Muscle of arm (tissue), 12 donors: Measurements from ENCODE around the gene CFAP92. TPM values are rescaled to one million over a fixed set of nuclear protein-coding genes. Genes with fewer than 3 reads are reported as not detected.

Experiments
- DNase-seq: peaks from one replicate; pipeline ENCODE4 v3.0.0-alpha.2; 2013
- polyA plus RNA-seq, 12 donors: library from polyadenylated mRNA; unstranded; fragments of 120-200 nt; gene quantifications; one replicate each; pipeline ENCODE4 v1.2.1, GENCODE V29; 2013; ENCODE audit not compliant: insufficient read length in 12 of 12

The CFAP92 gene
- polyA plus RNA-seq, 12 donors = 0.42 to 3.9 (median 1.1) TPM; not detected in 2

DNA sequence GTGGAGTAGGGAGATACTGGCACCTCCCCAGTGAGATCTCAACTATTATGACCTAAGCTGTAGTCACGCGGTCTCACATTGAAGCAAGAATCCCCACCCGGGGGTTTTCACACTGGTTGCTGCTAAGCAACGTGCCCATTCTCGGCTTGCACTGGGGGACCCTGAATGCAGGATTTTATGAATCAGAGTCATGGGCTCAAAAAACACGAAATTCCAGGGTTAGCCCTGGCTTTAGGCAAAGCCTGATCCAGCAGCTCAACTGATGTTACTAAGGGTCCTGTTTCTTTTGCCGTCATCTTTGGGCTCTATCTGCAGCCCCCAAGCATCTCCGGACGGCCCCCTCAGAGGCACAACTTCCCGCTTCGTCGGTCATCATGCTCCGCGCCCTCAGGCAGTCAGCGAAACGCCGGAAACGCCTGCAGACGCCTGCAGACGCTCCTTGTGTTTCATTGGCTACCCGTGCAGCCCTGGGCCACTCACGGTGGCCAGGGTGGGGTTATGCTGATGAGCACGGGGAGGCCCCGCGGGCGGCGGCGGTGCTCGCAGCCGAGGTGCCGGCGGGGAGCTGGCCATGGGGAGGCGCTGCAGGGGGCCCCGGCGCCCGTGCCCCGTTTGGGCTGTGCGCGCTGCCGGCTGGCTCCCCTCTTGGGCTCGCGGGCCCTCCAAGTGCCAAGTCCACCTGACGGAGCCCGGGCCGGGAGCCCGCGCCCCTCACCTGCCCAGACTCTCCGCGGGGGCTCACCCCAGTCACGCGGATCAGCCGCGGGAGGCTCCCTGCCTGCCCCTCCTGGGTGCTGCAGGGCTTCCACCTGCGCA, 33.1 kb upstream of the CFAP92 start:
- DNase-seq = peak; percentile 82

DNA sequence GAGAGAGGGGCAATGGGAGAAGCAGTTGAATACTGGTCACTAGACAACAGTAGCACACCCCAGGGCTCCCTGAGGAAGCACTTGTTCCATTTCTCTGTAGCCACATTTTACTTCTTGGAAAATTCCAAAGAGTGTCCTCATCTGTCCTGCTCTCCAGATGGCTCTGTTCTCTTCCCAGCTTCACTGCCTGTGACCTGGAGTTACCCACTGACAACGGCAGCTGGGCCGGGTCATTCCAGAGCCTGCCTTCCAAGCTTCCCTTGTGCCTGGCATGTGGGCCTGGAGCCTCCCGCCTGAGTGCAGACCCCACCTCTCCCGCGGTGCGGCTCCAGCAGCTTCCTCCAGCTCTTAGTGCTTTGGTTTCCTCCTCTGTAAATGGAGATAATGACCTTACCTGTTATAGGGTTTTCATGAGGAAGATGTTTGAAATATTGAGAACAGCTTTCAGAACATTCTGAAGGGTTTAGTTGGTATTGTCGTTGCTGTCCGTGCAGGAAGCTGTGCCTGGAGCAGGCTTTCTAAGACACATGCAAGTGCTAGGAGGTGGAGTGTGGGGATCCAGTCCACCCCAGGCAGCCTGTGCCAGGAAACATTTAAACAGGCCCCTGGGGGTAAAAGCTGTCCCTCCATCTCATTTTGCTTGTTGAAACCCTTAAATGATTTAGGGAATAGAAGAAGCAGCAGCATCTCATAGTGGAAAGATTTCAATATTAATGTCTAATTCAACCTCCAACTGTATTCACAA, 32.0 kb upstream of the CFAP92 start:
- no peak for DNase-seq

DNA sequence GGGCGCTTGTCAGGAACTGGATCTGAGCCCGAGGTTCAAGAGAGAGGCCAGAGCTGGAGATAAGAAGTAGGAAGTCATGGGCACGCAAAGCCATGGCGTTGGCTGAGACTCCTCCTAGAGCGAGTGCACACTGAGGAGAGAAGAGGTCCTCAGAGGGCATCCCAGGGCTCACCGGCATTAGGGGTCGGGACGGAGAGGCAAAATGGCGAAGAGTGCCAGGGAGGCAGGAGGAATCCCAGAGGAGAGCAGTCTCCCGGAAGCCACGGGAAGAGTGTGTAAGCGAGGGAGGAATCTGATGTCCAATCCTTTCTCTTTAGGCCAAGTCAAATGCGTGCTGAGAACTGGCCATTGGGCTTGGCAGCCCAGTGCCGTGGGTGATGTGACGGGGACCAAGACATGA, 31.2 kb upstream of the CFAP92 start:
- no peak for DNase-seq

DNA sequence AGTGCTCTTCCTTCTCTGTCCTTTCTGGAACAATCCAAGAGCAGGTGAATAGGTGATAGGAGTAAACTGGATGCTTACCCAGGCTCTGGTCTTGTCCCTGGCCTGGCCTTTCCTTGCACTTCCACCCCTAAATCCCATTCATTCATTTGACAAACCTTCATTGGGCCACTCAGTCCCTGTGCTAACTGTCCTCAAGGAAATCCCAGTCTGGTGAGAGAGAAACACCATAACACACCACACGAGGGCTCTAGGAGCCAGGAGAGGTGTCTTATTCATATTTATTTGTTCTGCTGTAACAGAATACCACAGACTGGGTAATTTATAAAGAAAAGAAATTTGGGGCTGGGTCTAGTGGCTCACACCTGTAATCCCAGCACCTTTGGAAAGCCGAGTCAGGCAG, 30.0 kb upstream of the CFAP92 start:
- no peak for DNase-seq

DNA sequence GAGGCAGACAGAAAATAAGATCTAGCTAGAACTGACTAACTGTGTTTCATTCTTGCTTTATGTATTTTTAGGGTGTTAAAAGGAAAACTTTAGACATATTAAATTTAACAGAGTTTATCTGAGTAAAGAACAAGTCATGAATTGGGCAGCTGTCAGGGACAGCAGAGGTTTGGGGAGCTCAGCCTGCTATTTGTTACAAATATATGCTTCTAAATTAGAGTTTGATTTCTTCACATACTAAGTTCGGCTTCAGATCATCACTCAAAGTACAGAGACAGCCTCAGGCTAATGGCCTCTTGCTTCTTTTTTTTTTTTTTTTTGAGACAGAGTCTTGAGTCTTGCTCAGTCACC, 29.1 kb upstream of the CFAP92 start:
- no peak for DNase-seq

DNA sequence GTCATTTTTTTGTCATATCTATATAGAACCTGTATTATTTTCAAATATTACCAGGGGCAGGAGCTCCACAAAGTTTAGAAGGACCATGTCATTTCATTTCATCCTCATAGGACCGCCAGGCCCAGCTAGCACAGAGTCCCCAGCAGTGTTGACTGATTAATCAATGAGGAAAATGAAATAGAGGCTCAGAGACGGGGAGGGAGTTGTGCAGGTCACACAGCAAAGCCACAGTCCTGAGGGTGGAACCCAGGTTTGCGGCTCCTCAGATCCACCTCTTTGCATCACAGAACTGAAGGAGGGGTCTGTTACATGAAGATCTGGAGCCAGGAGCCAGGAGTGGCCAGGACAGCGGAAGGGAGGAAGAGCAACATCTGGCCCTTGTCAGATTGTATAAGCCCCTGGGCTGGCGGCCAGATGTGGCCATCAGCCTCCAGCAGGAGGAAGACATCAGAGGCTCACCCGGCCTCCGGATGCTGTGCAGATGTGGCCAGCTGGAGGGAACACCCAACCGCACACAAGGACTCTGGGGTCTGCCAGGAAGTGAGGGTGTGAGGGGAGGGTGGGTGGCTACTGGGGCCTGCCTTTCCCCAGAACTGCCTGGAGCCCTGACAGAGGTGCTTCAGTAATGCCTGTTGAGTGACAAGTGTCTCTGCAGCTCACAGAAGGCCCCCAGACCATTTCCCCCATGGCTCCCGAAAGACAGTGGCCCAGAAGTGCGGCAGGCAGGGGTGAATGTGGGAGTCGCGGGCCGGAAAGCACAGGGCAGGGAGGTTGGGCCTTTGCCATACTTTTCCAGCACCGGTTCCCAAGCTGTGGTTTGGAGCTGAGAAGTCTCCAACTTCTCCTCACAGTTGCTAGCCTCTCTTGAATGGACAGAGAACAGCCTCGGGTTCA, 28.5 kb upstream of the CFAP92 start:
- DNase-seq = peak; percentile 63

DNA sequence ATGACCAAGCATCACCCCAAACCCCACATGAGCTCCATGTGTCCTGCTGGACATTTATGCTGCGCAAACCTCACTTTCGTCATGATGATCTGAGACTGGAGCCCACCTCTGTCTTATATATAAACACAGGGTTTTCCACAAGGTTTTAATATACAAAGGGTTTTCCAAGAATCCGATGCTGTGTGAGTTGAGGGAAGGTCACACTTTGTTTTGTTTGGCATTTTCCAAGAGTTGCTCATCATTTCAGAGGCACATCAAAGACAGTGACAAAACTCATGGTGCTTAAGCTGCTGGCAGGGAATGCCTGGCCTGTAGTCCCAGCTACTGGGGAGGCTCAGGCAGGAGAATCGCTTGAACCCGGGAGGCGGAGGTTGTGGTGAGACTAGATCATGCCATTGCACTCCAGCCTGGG, 27.3 kb upstream of the CFAP92 start:
- no peak for DNase-seq

DNA sequence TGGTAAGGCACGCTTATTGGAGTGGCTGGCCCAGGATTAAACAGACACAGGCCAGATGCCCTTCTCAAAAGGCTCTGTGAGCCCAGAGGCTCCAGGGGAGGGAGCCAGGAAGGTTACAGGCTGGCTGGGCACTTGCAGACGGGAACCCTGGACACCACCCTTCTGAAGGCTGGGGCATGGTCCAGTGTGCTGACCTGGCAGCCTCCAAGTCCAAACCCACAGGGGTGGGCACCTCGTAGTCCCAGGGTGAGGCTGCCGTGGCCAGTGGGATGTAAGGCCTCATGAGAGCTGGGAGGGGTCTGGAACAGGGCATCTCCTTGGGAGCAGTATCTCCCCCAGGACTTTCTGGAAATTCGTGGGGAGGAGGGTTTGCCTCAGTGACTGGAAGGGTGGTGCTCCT, 26.8 kb upstream of the CFAP92 start:
- no peak for DNase-seq

DNA sequence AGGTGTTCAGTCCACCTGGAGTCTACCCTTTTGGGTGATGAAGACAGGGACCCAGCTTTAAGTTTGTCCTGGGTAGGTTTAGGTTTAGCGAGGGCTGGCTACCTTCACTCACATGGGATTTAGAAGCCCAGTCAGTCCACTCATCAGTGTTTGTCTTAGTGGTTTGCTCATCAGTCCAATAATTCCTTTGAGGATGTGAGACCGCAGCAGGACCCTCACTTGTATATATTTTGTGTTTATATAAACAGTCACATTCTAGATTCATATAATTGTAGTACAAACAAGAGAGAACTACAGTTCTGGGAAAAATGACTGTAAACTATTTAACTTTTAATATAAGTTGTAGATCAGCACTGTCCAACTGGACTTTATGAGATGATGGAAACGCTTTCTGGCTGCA, 25.4 kb upstream of the CFAP92 start:
- no peak for DNase-seq

DNA sequence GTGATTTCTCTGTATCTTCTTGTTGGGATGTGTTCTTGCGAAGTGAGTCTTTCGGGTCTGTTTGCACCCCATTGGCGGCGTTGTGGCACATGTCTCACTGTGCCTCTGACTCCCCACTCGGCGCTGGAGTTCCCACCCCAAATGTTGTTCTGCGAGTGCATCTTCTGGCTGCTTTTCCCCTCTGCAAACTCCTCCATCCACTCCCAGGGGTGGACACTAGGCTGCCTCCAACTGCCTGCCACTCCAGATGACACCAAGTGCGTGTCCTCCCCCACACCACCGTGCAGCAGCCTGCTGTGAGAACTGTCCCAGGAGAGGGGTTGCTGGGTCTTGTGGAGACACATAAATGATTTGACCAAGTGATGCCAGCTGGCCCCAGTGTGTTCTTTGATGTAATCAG, 24.9 kb upstream of the CFAP92 start:
- no peak for DNase-seq

DNA sequence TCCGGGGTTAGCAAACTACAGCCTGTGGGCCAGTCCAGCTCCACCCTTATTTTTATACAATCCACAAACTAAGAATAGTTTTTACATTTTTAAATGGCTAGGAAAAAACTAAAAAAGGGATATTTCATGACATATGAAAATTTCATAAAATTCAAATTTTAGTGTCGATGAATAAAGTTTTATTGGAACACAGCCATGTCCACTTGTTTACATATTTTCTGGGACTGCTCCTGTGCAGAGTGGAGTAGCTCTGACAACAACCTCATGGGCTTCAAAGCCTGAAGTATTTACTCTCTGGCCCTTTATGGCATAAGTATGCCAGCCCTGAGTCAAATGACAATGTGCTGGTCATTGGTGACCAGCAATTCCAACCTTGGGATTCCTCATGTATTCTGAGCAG, 24.4 kb upstream of the CFAP92 start:
- no peak for DNase-seq

DNA sequence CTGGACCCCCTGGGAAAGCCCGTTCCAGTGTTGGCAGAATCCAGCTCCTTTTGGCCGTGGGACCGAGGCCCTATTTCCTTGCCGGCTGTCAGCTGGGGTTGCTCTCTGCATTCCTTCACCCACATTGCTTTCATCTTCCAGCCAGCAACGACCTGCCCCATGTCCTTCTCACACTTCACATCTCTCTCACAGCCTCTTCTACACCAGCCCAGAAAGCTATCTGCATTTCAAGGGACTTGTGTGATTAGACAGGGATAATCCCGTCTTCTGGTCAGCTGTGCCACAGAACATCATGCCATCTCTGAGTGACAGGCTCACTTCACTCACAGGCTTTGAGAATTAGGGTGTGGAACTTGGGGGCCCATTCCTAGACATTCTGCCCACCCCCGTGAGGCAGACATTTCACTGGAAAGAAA, 23.6 kb upstream of the CFAP92 start:
- no peak for DNase-seq

DNA sequence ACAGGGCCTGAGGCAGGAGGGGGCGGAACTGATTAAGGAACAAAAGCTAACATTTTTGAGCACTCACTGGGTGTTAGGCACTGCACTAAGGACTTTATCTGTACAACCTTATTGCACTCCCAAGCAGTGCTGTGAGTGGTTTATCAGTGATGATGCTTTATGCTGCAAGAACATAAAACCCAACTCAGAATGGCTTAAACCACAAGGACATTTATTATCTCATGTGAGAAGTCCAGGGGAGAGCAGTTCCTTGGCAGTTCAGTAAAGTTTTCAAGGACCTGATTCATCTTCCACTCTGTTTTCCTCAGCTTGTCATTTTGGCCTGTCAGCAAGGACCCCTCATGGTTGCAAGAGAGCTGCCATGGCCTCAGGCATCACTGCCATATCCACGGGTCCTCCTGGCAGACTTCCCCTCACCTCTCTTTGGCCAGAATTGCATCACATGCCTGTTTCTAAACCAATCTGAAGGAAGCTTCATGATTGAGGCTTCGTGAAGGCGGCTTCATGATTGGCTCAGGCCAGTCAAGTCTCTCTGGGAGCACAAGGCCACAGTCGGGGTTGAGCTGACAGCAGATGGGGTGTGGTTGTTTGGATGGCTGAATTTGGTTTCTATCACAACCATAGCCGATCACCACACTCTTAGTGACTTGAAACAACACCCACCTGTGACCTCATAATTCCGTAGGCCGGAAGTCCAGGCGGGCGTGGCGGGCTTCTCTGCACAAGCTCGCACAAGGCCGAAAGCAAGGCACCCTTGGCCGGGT, 23.0 kb upstream of the CFAP92 start:
- DNase-seq = no peak

DNA sequence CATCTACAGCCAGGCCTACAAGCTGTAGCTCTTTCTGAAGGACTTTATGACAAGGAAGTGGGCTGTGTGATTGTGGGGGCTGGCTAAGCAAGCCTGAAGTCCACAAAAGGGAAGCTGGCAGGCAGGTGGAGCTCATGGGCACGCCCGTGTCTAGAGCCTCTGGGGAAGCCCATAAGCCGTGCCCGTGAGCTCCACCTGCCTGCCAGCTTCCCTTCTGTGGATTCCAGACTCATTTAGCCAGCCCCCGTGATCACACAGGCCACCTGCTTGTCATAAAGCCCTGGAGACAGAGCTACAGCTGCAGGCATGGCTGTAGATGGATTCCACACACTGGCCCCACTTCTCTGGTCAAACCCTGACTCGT, 22.5 kb upstream of the CFAP92 start:
- DNase-seq = no peak

DNA sequence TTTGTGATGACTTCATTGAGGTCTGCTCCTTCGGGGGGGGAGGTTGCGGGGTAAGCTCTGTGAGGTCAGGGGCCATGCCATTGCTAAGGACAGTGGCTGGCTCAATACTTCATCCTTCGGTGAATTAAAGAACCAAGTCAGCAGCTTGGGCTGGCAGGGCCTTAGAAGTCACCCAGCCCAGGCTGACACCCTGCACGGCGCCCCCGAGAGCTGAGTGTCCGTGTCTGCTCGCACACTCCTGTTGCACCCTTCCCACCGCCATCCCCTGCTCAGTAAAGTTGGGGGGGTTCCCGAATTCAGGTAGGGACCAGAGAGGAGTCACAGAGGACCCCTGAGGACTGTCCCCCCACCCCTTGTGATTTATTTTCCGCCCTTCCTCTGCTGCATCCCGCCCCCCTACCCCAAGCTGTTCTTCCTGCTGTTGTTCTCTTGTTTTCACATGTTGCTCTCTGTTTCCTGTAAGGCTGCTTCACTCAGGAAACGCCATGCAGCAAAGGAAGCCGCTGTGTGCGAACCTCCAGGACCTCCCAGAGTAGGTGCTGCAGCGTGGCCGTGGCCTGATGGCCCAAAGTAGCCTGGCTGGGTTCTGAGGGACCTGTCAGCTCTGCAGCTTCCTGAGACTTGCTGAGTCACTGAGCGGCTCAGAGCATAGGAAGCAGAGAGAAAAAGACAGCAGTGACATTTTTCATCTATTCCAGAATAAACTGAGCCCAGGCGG, 21.7 kb upstream of the CFAP92 start:
- DNase-seq = no peak

DNA sequence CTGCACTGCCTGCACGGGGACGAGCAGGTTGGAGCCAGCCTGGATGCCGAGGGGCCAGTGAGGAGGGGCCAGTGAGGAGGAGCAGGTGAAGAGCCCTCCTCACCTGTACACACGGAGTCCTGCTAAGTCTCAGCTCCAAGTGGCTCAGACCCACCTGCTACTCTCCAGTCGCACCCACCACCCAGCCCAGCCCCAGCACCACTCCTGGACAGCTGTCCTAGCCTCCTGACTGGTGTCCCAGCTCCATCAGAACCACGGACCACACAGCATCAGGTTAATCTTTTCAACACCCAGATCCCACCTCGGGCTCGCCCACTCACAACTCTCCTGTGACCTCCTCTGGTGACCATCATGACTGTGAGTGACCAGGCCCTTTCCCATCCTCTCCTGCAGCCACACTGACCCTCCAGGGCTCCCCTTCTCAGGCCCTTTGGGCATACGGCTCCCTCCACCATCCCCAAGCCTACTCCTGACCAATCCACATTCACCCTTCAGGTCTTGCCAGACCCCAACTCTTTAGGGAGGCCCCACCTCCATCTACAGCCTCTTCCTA, 21.0 kb upstream of the CFAP92 start:
- DNase-seq = no peak

DNA sequence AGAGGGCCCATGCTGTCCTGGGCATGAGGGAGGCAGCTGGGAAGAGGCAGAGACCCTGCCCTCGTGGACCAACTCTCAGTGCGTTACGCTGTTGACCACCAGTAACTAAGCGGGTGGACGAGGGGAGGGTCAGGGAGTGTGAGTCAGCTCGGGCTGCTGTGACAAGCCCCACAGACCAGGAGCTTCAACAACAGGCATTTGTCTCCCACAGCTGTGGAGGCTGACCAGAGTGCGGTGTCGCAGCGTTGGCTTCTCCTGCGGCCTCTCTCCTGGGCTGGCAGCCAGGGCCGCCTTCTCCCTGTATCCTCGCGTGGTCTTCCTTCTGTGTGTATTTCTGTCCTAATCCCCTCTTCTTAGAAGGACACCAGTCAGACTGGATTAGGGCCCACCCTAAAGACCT, 20.3 kb upstream of the CFAP92 start:
- no peak for DNase-seq

DNA sequence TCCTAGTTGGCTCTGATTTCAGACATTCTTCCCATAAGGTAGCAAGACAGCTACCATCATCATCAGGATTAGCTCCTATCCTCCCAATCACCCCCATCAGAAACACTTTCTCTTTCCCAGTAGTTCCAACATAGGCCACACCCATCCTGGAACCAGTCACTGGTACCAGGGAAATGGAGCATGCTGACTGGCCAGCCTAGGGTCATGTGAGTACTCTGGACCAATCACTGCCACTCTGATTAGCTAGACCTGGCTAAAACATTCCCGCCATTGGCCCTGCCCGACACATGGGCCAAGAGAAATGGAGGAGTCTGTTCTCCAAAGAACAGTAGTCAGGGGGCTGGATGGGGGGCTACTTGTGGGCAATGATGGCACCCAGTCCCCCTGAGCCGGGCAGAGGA, 19.6 kb upstream of the CFAP92 start:
- no peak for DNase-seq

DNA sequence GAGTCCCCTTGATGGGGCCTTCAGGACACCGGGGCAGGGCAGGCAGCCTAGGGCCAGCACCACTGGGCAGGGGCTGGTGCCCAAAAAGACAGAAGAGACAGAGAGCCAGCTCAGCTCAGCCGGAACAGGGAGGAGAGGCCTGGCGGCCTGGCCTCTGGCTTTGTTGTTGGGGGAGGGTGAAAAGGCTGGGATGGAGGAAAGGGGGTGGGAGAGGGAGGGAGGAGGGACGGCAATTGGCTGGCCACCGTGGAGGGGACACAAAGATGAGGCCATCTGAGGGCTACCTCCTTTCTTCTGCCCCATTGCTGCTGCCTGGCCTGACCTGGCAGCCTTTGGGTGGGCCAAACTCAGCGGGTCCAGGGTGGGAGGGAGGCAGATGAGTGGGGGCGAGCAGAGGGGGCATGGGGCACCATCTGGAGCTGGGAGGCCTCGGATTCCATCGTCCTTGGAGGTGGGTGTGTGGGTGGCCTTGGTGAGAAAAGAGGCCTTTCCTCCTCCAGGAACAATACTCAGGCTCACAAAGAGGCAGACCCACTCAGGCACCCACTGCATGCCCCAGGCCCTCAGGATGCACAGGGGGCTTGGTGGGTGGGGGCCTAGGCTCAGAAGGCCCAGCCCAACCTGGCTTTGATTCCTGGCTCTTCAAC, 16.6 kb upstream of the CFAP92 start:
- DNase-seq = no peak

DNA sequence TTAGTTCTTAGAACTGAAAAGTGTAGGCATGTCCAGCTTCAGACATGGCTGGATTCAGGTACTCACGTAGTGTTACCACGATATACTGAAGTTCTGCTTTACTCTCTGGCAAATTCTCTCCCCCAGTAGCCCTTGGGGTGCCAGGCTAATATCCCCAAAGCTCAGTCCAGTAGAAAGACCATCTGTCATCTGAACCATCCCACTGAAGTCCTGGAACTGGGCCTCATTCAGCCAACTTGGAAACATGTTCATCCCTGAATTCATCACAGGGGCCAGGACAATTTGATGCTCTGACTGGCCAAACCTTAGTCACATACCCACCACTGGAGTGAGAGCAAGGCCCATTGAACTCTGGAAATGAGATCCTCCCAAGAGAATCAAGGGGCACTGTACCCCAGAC, 15.4 kb upstream of the CFAP92 start:
- DNase-seq = no peak
